Measurements from ENCODE around the gene TRAK1.

Gene TRAK1

GRCh38 chr3:42139621-42140453 is 48.7 kb downstream of the TRAK1 start:
- H3K4me3 Mint-ChIP-seq = no peak overlapping the region
- H3K27me3 Mint-ChIP-seq = no peaks in the 10 kb centered on the region
- H3K4me1 Mint-ChIP-seq (ENCODE audit: low read depth) = peaks cover 11% of the 10 kb centered on the region
- peaks cover 14% of the 10 kb centered on the region for H3K36me3 Mint-ChIP-seq (ENCODE audit: low read depth)
- no peaks in the 10 kb centered on the region for H3K9me3 Mint-ChIP-seq
- H3K27ac Mint-ChIP-seq = no peak overlapping the region

- Mint-ChIP-seq H3K4me1 (ENCODE audit: low read depth) (peaks cover 11% of the 10 kb centered on the region), H3K4me3 (no peak overlapping the region), H3K27ac (no peak overlapping the region), H3K9me3 (no peaks in the 10 kb centered on the region), H3K27me3 (no peaks in the 10 kb centered on the region), H3K36me3 (ENCODE audit: low read depth) (peaks cover 11% of the 10 kb centered on the region)
These were observed 49.6 kb downstream of the TRAK1 start for GRCh38 chr3:42140665-42141203.

GRCh38 chr3:42143440-42143839 is 52.3 kb downstream of the TRAK1 start:
- Mint-ChIP-seq H3K27ac (no peak overlapping the region), H3K4me1 (ENCODE audit: low read depth) (peaks cover 33% of the 10 kb centered on the region), H3K27me3 (no peaks in the 10 kb centered on the region)

GRCh38 chr3:42144209-42144608 is 53.1 kb downstream of the TRAK1 start:
- Mint-ChIP-seq H3K27me3 (no peaks in the 10 kb centered on the region), H3K4me1 (ENCODE audit: low read depth) (peaks cover 40% of the 10 kb centered on the region), H3K27ac (no peak overlapping the region), H3K9me3 (no peaks in the 10 kb centered on the region), H3K4me3 (no peak overlapping the region), H3K36me3 (ENCODE audit: low read depth) (peaks cover 13% of the 10 kb centered on the region)

More at GRCh38 chr3:42143440-42143839, 52.3 kb downstream of the TRAK1 start:
- Mint-ChIP-seq H3K4me3 (no peak overlapping the region), H3K9me3 (no peaks in the 10 kb centered on the region), H3K36me3 (ENCODE audit: low read depth) (peaks cover 13% of the 10 kb centered on the region)

GRCh38 chr3:42148086-42148848 is 57.1 kb downstream of the TRAK1 start:
- no peak overlapping the region for H3K4me3 Mint-ChIP-seq

GRCh38 chr3:42148982-42149432 is 57.9 kb downstream of the TRAK1 start:
- no peaks in the 10 kb centered on the region for H3K27me3 Mint-ChIP-seq
- peaks cover 45% of the 10 kb centered on the region for H3K4me1 Mint-ChIP-seq (ENCODE audit: low read depth)
- no peak overlapping the region for H3K4me3 Mint-ChIP-seq
- no peaks in the 10 kb centered on the region for H3K9me3 Mint-ChIP-seq
- H3K27ac Mint-ChIP-seq = no peak overlapping the region
- peaks cover 11% of the 10 kb centered on the region for H3K36me3 Mint-ChIP-seq (ENCODE audit: low read depth)

More at GRCh38 chr3:42148086-42148848, 57.1 kb downstream of the TRAK1 start:
- no peaks in the 10 kb centered on the region for H3K9me3 Mint-ChIP-seq
- no peak overlapping the region for H3K27ac Mint-ChIP-seq
- H3K36me3 Mint-ChIP-seq (ENCODE audit: low read depth) = peaks cover 7% of the 10 kb centered on the region
- peaks cover 52% of the 10 kb centered on the region for H3K4me1 Mint-ChIP-seq (ENCODE audit: low read depth)
- H3K27me3 Mint-ChIP-seq = no peaks in the 10 kb centered on the region

GRCh38 chr3:42149532-42149931 is 58.4 kb downstream of the TRAK1 start:
- peaks cover 41% of the 10 kb centered on the region for H3K4me1 Mint-ChIP-seq (ENCODE audit: low read depth)
- H3K9me3 Mint-ChIP-seq = no peaks in the 10 kb centered on the region
- H3K27ac Mint-ChIP-seq = peak overlapping the region; percentile 13
- H3K36me3 Mint-ChIP-seq (ENCODE audit: low read depth) = peaks cover 11% of the 10 kb centered on the region
- H3K27me3 Mint-ChIP-seq = no peaks in the 10 kb centered on the region
- H3K4me3 Mint-ChIP-seq = no peak overlapping the region

GRCh38 chr3:42149975-42150374 is 58.8 kb downstream of the TRAK1 start:
- peaks cover 41% of the 10 kb centered on the region for H3K4me1 Mint-ChIP-seq (ENCODE audit: low read depth)
- no peaks in the 10 kb centered on the region for H3K9me3 Mint-ChIP-seq
- peaks cover 11% of the 10 kb centered on the region for H3K36me3 Mint-ChIP-seq (ENCODE audit: low read depth)
- no peaks in the 10 kb centered on the region for H3K27me3 Mint-ChIP-seq
- H3K4me3 Mint-ChIP-seq = no peak overlapping the region
- peak overlapping the region; percentile 13 for H3K27ac Mint-ChIP-seq

GRCh38 chr3:42151596-42152168 is 60.5 kb downstream of the TRAK1 start:
- Mint-ChIP-seq H3K27me3 (no peaks in the 10 kb centered on the region), H3K4me1 (ENCODE audit: low read depth) (peaks cover 36% of the 10 kb centered on the region), H3K4me3 (no peak overlapping the region), H3K36me3 (ENCODE audit: low read depth) (peaks cover 5% of the 10 kb centered on the region), H3K27ac (no peak overlapping the region), H3K9me3 (no peaks in the 10 kb centered on the region)

- H3K4me3 Mint-ChIP-seq = no peak overlapping the region
- no peaks in the 10 kb centered on the region for H3K9me3 Mint-ChIP-seq
- peaks cover 31% of the 10 kb centered on the region for H3K4me1 Mint-ChIP-seq (ENCODE audit: low read depth)
- peaks cover 5% of the 10 kb centered on the region for H3K36me3 Mint-ChIP-seq (ENCODE audit: low read depth)
- no peaks in the 10 kb centered on the region for H3K27me3 Mint-ChIP-seq
- H3K27ac Mint-ChIP-seq = no peak overlapping the region
These were observed 61.0 kb downstream of the TRAK1 start for GRCh38 chr3:42152193-42152592.

GRCh38 chr3:42153039-42153438 is 61.9 kb downstream of the TRAK1 start:
- Mint-ChIP-seq H3K36me3 (ENCODE audit: low read depth) (peaks cover 5% of the 10 kb centered on the region), H3K27ac (no peak overlapping the region), H3K27me3 (no peaks in the 10 kb centered on the region)

GRCh38 chr3:42157540-42158538 is 66.7 kb downstream of the TRAK1 start:
- Mint-ChIP-seq H3K27me3 (no peaks in the 10 kb centered on the region), H3K36me3 (ENCODE audit: low read depth) (peaks cover 5% of the 10 kb centered on the region)

More at GRCh38 chr3:42153039-42153438, 61.9 kb downstream of the TRAK1 start:
- Mint-ChIP-seq H3K4me3 (no peak overlapping the region), H3K9me3 (no peaks in the 10 kb centered on the region), H3K4me1 (ENCODE audit: low read depth) (peaks cover 29% of the 10 kb centered on the region)

GRCh38 chr3:42159147-42159546 is 68.0 kb downstream of the TRAK1 start:
- H3K9me3 Mint-ChIP-seq = no peaks in the 10 kb centered on the region
- H3K27ac Mint-ChIP-seq = no peak overlapping the region
- H3K27me3 Mint-ChIP-seq = no peaks in the 10 kb centered on the region
- H3K4me3 Mint-ChIP-seq = peak overlapping the region; percentile 46
- peaks cover 3% of the 10 kb centered on the region for H3K36me3 Mint-ChIP-seq (ENCODE audit: low read depth)
- H3K4me1 Mint-ChIP-seq (ENCODE audit: low read depth) = peaks cover 47% of the 10 kb centered on the region

More at GRCh38 chr3:42157540-42158538, 66.7 kb downstream of the TRAK1 start:
- Mint-ChIP-seq H3K9me3 (no peaks in the 10 kb centered on the region), H3K27ac (no peak overlapping the region), H3K4me3 (no peak overlapping the region), H3K4me1 (ENCODE audit: low read depth) (peaks cover 37% of the 10 kb centered on the region)

All from stimulated activated naive CD8-positive, alpha-beta T cell treated with anti-CD3 and anti-CD28 coated beads, Interleukin-15, Interleukin-2, amounts not matched to agents 100 ng/mL and 50 ng/mL, for 24 hours (primary cell).